HEK293T (cell line): Measurements from ENCODE around the gene LIMCH1.

ENCODE experiments used
- CTCF ChIA-PET: fragments of 350-600 bp; formaldehyde crosslinking; extraction: SDS; loops from one replicate; lab custom pipeline; 2021; ENCODE audit warnings: antibody characterized with exemption, inconsistent platforms; lab: Yijun Ruan, JAX
- POLR2A ChIA-PET: fragments of 350-600 bp; formaldehyde crosslinking; extraction: SDS; loops from one replicate; lab custom pipeline; 2020; ENCODE audit warnings: antibody characterized with exemption, inconsistent platforms; lab: Yijun Ruan, JAX
- DNase-seq: peaks from one replicate; pipeline ENCODE4 v3.0.0; 2012; ENCODE audit warnings: mixed read lengths; ENCODE audit errors: extremely low spot score
- ARNT ChIP-seq: fragments of 450-650 bp; IDR thresholded peaks from 2 replicates; pipeline ENCODE4 v1.6.1; 2017; ENCODE audit warnings: mild to moderate bottlenecking
- BHLHE40 ChIP-seq: fragments of 450-650 bp; IDR thresholded peaks from 2 replicates; pipeline ENCODE4 v1.6.1; 2016; ENCODE audit warnings: mild to moderate bottlenecking, moderate library complexity, borderline replicate concordance
- CTBP1 ChIP-seq: fragments of 450-650 bp; IDR thresholded peaks from 2 replicates; pipeline ENCODE4 v1.6.1; 2016; ENCODE audit warnings: borderline replicate concordance
- ELF4 ChIP-seq: fragments of 450-650 bp; IDR thresholded peaks from 2 replicates; pipeline ENCODE4 v1.6.1; 2017; ENCODE audit warnings: antibody characterized with exemption
- FOXA1 ChIP-seq: fragments of 450-650 bp; IDR thresholded peaks from 2 replicates; pipeline ENCODE4 v1.6.1; 2016; ENCODE audit warnings: mild to moderate bottlenecking
- FOXK2 ChIP-seq: fragments of 450-650 bp; IDR thresholded peaks from 2 replicates; pipeline ENCODE4 v1.6.1; 2016; ENCODE audit warnings: mild to moderate bottlenecking
- FOXM1 ChIP-seq: fragments of 450-650 bp; IDR thresholded peaks from 2 replicates; pipeline ENCODE4 v1.6.1; 2017; ENCODE audit warnings: mild to moderate bottlenecking, borderline replicate concordance
- HDGF ChIP-seq: fragments of 450-650 bp; IDR thresholded peaks from 2 replicates; pipeline ENCODE4 v1.6.1; 2017; ENCODE audit warnings: antibody characterized with exemption, borderline replicate concordance
- L3MBTL2 ChIP-seq: fragments of 450-650 bp; conservative IDR thresholded peaks from 2 replicates; pipeline ENCODE4 v1.6.1; 2016; ENCODE audit warnings: mild to moderate bottlenecking
- LEF1 ChIP-seq: fragments of 450-650 bp; IDR thresholded peaks from 2 replicates; pipeline ENCODE4 v1.6.1; 2017; ENCODE audit warnings: mild to moderate bottlenecking, borderline replicate concordance
- NFRKB ChIP-seq: fragments of 450-650 bp; IDR thresholded peaks from 2 replicates; pipeline ENCODE4 v1.6.1; 2016; ENCODE audit warnings: mild to moderate bottlenecking, moderate library complexity
- PKNOX1 ChIP-seq: fragments of 450-650 bp; IDR thresholded peaks from 2 replicates; pipeline ENCODE4 v1.6.1; 2016
- SP1 ChIP-seq: fragments of 450-650 bp; IDR thresholded peaks from 2 replicates; pipeline ENCODE4 v1.6.1; 2017
- SUZ12 ChIP-seq: fragments of 450-650 bp; IDR thresholded peaks from 2 replicates; pipeline ENCODE4 v1.6.1; 2016; ENCODE audit warnings: mild to moderate bottlenecking
- TARDBP ChIP-seq: fragments of 450-650 bp; IDR thresholded peaks from 2 replicates; pipeline ENCODE4 v1.6.1; 2016
- ZNF384 ChIP-seq: fragments of 450-650 bp; IDR thresholded peaks from 2 replicates; pipeline ENCODE4 v1.6.1; 2016

The LIMCH1 gene

GRCh38 chr4:41624765-41625164, 86.8 kb downstream of the LIMCH1 start:
- no peak for DNase-seq
- POLR2A ChIA-PET, result no interaction called here
- TF ChIP-seq FOXK2, result no peak
- no peak for TF ChIP-seq HDGF
- no peak for TF ChIP-seq CTBP1
- TF ChIP-seq SUZ12, result no peak
- TF ChIP-seq NFRKB, result no peak
- TF ChIP-seq FOXA1, result no peak
- TF ChIP-seq FOXM1, result no peak
- no peak for TF ChIP-seq BHLHE40
- no peak for TF ChIP-seq L3MBTL2
- no peak for TF ChIP-seq ELF4
- no peak for TF ChIP-seq LEF1
- CTCF ChIA-PET, result no interaction called here

DNA sequence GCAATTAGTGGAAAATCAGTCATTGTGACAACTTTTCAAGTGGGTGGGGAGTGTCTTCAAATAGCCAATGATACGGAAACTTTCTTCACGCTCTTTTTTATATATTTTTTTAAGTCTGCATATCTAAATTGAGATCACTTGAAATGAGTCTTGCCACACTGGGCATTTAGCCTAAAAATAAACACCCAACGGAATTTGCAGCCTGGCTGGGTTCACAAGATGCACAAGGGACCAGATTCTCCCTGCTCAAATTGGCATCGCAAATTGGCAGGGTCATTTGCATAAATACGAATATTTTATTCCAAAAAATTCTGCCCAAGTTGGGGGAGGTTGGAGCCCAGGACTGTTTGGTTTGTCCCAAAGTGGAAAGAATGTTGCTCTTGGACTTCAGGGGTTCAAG, 87.6 kb downstream of the LIMCH1 start:
- TF ChIP-seq FOXM1 (no peak), ELF4 (no peak), FOXK2 (no peak), SP1 (no peak), TARDBP (no peak), BHLHE40 (no peak), SUZ12 (no peak), CTBP1 (no peak), ZNF384 (no peak), FOXA1 (no peak), NFRKB (no peak), L3MBTL2 (no peak), PKNOX1 (no peak), ARNT (no peak), LEF1 (no peak), HDGF (no peak)
- ChIA-PET CTCF (no interaction called here), POLR2A (no interaction called here)
- no peak for DNase-seq

DNA sequence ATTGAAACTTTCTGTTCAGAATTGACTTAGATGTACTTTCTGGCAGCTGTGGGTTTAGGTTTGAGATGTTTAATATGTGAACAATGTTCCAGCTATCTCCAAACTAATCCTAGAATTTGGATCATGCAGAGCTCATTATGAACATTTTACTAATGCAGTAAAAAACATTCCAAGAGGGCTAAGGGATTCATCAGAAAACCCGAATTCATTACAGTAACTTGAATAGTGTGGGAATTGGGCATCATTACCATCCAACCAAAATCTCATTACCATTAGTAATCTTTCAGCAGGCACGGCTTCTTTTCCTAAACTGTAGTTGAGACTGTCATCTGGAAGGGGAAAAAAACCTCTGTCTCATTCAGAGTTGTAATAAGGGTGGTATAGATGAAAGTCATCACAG, 91.0 kb downstream of the LIMCH1 start:
- ChIA-PET POLR2A (no interaction called here), CTCF (no interaction called here)
- TF ChIP-seq BHLHE40, result no peak
- TF ChIP-seq ZNF384, result no peak
- TF ChIP-seq CTBP1, result no peak
- no peak for TF ChIP-seq FOXK2
- no peak for TF ChIP-seq L3MBTL2
- no peak for TF ChIP-seq TARDBP
- TF ChIP-seq PKNOX1, result no peak
- TF ChIP-seq LEF1, result no peak
- no peak for TF ChIP-seq ARNT
- TF ChIP-seq ELF4, result no peak
- TF ChIP-seq HDGF, result no peak
- TF ChIP-seq FOXA1, result no peak
- TF ChIP-seq FOXM1, result no peak
- TF ChIP-seq SUZ12, result no peak
- TF ChIP-seq SP1, result no peak
- no peak for TF ChIP-seq NFRKB
- DNase-seq, result no peak

GRCh38 chr4:41631523-41631922, 93.6 kb downstream of the LIMCH1 start:
- ChIA-PET CTCF (no interaction called here), POLR2A (no interaction called here)

GRCh38 chr4:41632481-41633073, 94.6 kb downstream of the LIMCH1 start:
- POLR2A ChIA-PET, result no interaction called here
- TF ChIP-seq FOXA1 (no peak), SP1 (no peak), NFRKB (no peak), BHLHE40 (no peak), LEF1 (no peak), FOXK2 (no peak)
- no peak for DNase-seq
- CTCF ChIA-PET, result no interaction called here

More at GRCh38 chr4:41631523-41631922, 93.6 kb downstream of the LIMCH1 start:
- DNase-seq, result no peak
- TF ChIP-seq FOXK2, result no peak
- no peak for TF ChIP-seq BHLHE40
- TF ChIP-seq FOXM1, result no peak
- no peak for TF ChIP-seq HDGF
- TF ChIP-seq NFRKB, result no peak

GRCh38 chr4:41633321-41633720, 95.4 kb downstream of the LIMCH1 start:
- ChIA-PET CTCF (interaction anchor here (0.6 kb wide), 1 partner anchor 648 kb away, joined by 4 read pairs; no protein-coding TSS in a partner anchor), POLR2A (no interaction called here)
- no peak for DNase-seq
- TF ChIP-seq FOXK2 (no peak), ARNT (no peak), BHLHE40 (no peak), ELF4 (no peak), SP1 (no peak), FOXM1 (no peak)

DNA sequence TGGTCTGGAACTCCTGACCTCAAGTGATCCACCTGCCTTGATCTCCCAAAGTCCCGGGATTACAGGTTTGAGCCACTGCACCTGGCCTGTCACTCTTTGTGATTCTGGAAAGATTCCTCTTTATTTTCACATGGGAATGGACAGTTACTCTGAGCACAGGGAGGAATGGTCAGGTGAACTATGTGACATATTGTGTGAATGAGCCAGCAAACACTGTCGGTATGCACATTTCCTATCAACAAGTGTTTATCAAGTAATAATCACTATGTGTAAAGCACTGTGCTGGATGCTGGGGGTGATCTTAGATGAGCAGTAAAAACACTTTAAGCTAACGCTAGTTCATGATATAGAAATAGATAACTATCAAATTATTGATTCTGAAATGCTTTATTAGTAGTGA, 97.5 kb downstream of the LIMCH1 start:
- POLR2A ChIA-PET, result no interaction called here
- CTCF ChIA-PET, result no interaction called here
- DNase-seq, result no peak
- no peak for TF ChIP-seq HDGF
- no peak for TF ChIP-seq L3MBTL2
- TF ChIP-seq FOXK2, result no peak
- no peak for TF ChIP-seq BHLHE40
- no peak for TF ChIP-seq TARDBP
- no peak for TF ChIP-seq ZNF384
- TF ChIP-seq ARNT, result no peak
- TF ChIP-seq PKNOX1, result no peak
- TF ChIP-seq SP1, result no peak
- no peak for TF ChIP-seq CTBP1
- no peak for TF ChIP-seq SUZ12
